ENCODE data around the gene LRRC41.

DNA sequence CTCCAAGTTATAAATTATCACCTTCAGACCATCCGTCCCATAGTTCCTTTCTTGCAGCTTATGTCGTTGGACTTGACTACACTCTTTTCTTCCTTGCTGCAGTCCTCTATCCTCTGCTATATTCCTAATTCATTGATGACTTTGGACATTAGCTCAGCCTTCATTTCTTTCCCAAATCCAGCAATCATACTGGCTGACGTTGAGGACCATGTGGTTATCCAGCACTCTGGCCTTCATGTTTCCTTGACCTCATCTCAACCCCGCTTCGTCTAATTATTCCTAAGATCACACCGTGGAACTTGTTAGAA lies 28.4 kb downstream of the LRRC41 start:
- TF ChIP-seq CTCF (IDR thresholded peaks at IDR 0.05) = no peak
- no peak for TF ChIP-seq EZH2phosphoT487 (IDR thresholded peaks at IDR 0.05)
